IMR-90 (cell line): ENCODE results near the gene HS6ST3. TPM values are rescaled to one million over a fixed set of nuclear protein-coding genes. Genes with fewer than 3 reads are reported as not detected.

ENCODE experiments used
- ATAC-seq: fragments of 200-7000 bp; cut with Tn5 transposase; 2 replicates; pipeline ENCODE4 v1.9.1; 2020; ENCODE audit warnings: low read depth, mild to moderate bottlenecking, moderate library complexity
- BruUV-seq: library from RNA; stranded (reverse); fragments of 400-500 nt; replicated peaks from 2 replicates; lab custom pipeline; 2021; lab: Mats Ljungman, UMichigan
- CTCF ChIA-PET: fragments of 300-600 bp; formaldehyde crosslinking; extraction: SDS; loops from one replicate; lab custom pipeline; 2021; ENCODE audit warnings: antibody characterized with exemption; lab: Yijun Ruan, JAX
- POLR2A ChIA-PET: fragments of 300-600 bp; sonication (Branson Sonifier 250); formaldehyde crosslinking; loops from one replicate; lab custom pipeline; 2022; ENCODE audit warnings: antibody characterized with exemption; ENCODE audit not compliant: unreplicated experiment; lab: Charles Lee
- DNase-seq: peaks from one replicate; pipeline ENCODE4 v3.0.0; 2013
- H2AFZ ChIP-seq: replicated peaks from 2 replicates; pipeline ENCODE3; 2013; ENCODE audit warnings: low read length, mild to moderate bottlenecking; ENCODE audit not compliant: poor library complexity
- H2AK5ac ChIP-seq: 2 replicates; pipeline ENCODE4 v1.6.1; 2013; ENCODE audit warnings: low read depth, low read length, inconsistent platforms
- H2AK9ac ChIP-seq: replicated peaks from 2 replicates; pipeline ENCODE3; 2013; ENCODE audit warnings: mild to moderate bottlenecking, low read depth, low read length, moderate library complexity; ENCODE audit not compliant: poor library complexity
- H2BK120ac ChIP-seq: 2 replicates; pipeline ENCODE4 v1.6.1; 2013; ENCODE audit warnings: low read depth, low read length, inconsistent platforms
- H2BK15ac ChIP-seq: 3 replicates; pipeline ENCODE4 v1.6.1; 2013; ENCODE audit warnings: low read depth, low read length, inconsistent platforms
- H2BK20ac ChIP-seq: 2 replicates; pipeline ENCODE4 v1.6.1; 2013; ENCODE audit warnings: low read depth, mild to moderate bottlenecking, inconsistent platforms, low read length, moderate library complexity
- H2BK5ac ChIP-seq: 2 replicates; pipeline ENCODE4 v1.6.1; 2013; ENCODE audit warnings: mild to moderate bottlenecking, low read depth, low read length, inconsistent platforms; ENCODE audit not compliant: poor library complexity, severe bottlenecking
- H3K14ac ChIP-seq: replicated peaks from 2 replicates; pipeline ENCODE4 v1.6.1; 2013; ENCODE audit warnings: low read depth, low read length, inconsistent platforms
- H3K18ac ChIP-seq: 2 replicates; pipeline ENCODE4 v1.6.1; 2013; ENCODE audit warnings: low read depth, low read length, control low read depth
- H3K23ac ChIP-seq: 2 replicates; pipeline ENCODE4 v1.6.1; 2013; ENCODE audit warnings: low read depth, low read length, inconsistent platforms
- H3K27ac ChIP-seq: 2 replicates; pipeline ENCODE4 v1.5.1; 2013; ENCODE audit warnings: mild to moderate bottlenecking, control low read depth, low read length; ENCODE audit not compliant: insufficient read depth
- H3K27me3 ChIP-seq: 2 replicates; pipeline ENCODE4 v1.6.1; 2013; ENCODE audit warnings: low read length; ENCODE audit not compliant: control insufficient read depth, insufficient read depth
- H3K36me3 ChIP-seq: 2 replicates; pipeline ENCODE4 v1.6.1; 2013; ENCODE audit warnings: low read length, mixed read lengths; ENCODE audit not compliant: control insufficient read depth, insufficient read depth
- H3K4ac ChIP-seq: 2 replicates; pipeline ENCODE4 v1.6.1; 2013; ENCODE audit warnings: low read depth, low read length, inconsistent platforms
- H3K4me1 ChIP-seq: 2 replicates; pipeline ENCODE4 v1.6.1; 2013; ENCODE audit warnings: low read length, mixed read lengths; ENCODE audit not compliant: control insufficient read depth, insufficient read depth
- H3K4me2 ChIP-seq: 2 replicates; pipeline ENCODE4 v1.6.1; 2013; ENCODE audit warnings: low read depth, mild to moderate bottlenecking, control low read depth, low read length, moderate library complexity
- H3K4me3 ChIP-seq: 2 replicates; pipeline ENCODE4 v1.5.1; 2013; ENCODE audit warnings: low read depth, mild to moderate bottlenecking, control low read depth, low read length, moderate library complexity; ENCODE audit not compliant: insufficient read depth
- H3K56ac ChIP-seq: 2 replicates; pipeline ENCODE4 v1.6.1; 2013; ENCODE audit warnings: low read length, inconsistent platforms; ENCODE audit not compliant: insufficient read depth; ENCODE audit errors: extremely low read depth
- H3K79me1 ChIP-seq, 2 experiments: 2 replicates each; pipeline ENCODE4 v1.6.1; 2013; ENCODE audit warnings: low read length in 2 of 2, inconsistent platforms in 1 of 2, low read depth in 1 of 2
- H3K9ac ChIP-seq: 2 replicates; pipeline ENCODE4 v1.6.1; 2013; ENCODE audit warnings: low read depth, low read length, control low read depth
- H3K9me1 ChIP-seq: 2 replicates; pipeline ENCODE4 v1.6.1; 2013; ENCODE audit warnings: low read length, inconsistent platforms; ENCODE audit not compliant: insufficient read depth
- H3K9me3 ChIP-seq: 2 replicates; pipeline ENCODE4 v1.6.1; 2013; ENCODE audit warnings: low read length; ENCODE audit not compliant: control insufficient read depth, insufficient read depth
- H4K20me1 ChIP-seq: 2 replicates; pipeline ENCODE4 v1.6.1; 2013; ENCODE audit warnings: low read length, inconsistent platforms; ENCODE audit not compliant: insufficient read depth
- H4K5ac ChIP-seq: 2 replicates; pipeline ENCODE4 v1.6.1; 2013; ENCODE audit warnings: mild to moderate bottlenecking, low read depth, low read length, control low read depth
- H4K8ac ChIP-seq, 2 experiments: 2 replicates each; pipeline ENCODE4 v1.6.1; 2013; ENCODE audit warnings: low read depth in 2 of 2, low read length in 2 of 2, control low read depth in 1 of 2, inconsistent platforms in 1 of 2
- H4K91ac ChIP-seq: 2 replicates; pipeline ENCODE4 v1.6.1; 2013; ENCODE audit warnings: low read depth, low read length, inconsistent platforms; ENCODE audit not compliant: insufficient read depth
- CEBPB ChIP-seq: IDR thresholded peaks from 2 replicates; pipeline ENCODE4 v1.6.1; 2012; ENCODE audit warnings: low read depth, low read length, improper control_type of control experiment
- RCOR1 ChIP-seq: IDR thresholded peaks from 2 replicates; pipeline ENCODE4 v1.6.1; 2012; ENCODE audit warnings: mild to moderate bottlenecking, low read length, improper control_type of control experiment; ENCODE audit not compliant: insufficient replicate concordance
- dilution Hi-C: fragments of 300-500 bp; cut with HindIII; formaldehyde crosslinking; loops from one replicate; pipeline ENCODE4 v1.14.3; 2018; ENCODE audit warnings: low sequenced_read_pairs; ENCODE audit not compliant: unreplicated experiment
- in situ Hi-C: fragments of 300-500 bp; cut with MboI; formaldehyde crosslinking; loops from 3 replicates; pipeline ENCODE4 v1.14.3; 2019; ENCODE audit warnings: low sequenced_read_pairs, inconsistent platforms, mixed read lengths
- intact Hi-C: fragments of 100-400 bp; cut with micrococcal nuclease; formaldehyde crosslinking; loops from 2 replicates; pipeline ENCODE4 v1.10.0; 2022
- polyA plus RNA-seq, 3 experiments: library from polyadenylated mRNA; depleted of rRNA; stranded (reverse); fragments of >200 nt; gene quantifications; 2 replicates each; pipeline ENCODE4 v1.2.3, GENCODE V29; 2012; ENCODE audit warnings: low replicate concordance in 1 of 3
- total RNA-seq: library from RNA; depleted of rRNA; stranded (reverse); fragments of >200 nt; gene quantifications from 2 replicates; pipeline ENCODE4 v1.2.3, GENCODE V29; 2012
- TF ChIP-seq, protein P1 (sequence below): fragments of 150-350 bp; IDR thresholded peaks from 2 replicates; pipeline ENCODE4 v1.6.1; 2017; ENCODE audit warnings: mild to moderate bottlenecking, antibody characterized with exemption, low read length, low read depth

HS6ST3 gene
- total and polyA plus RNA-seq, 2 of the 4 experiments (the other 2 are of a cell fraction): not detected

DNA sequence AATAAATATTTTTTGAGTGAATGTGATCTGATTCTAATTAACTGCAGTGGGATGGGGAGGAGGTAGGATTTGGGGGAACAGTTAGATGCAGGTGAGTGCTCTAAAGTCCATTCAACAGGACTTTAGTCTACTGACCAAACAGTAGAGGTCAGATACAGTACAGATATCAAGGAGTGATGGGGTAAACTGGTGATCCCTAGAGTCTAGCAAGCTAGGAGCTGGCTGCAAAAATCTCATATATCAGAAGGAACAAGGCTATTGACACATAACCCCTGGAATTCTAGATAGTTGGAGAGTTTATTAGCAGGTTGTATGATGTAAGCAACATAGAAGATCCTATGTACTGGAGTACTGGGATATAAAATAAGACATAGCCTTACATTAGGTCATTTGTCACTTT, 131.6 kb downstream of the HS6ST3 start:
- Histone ChIP-seq H3K9me1 (no peaks in the 10 kb centered on the region), H4K8ac (no peak overlapping the region), H3K4me3 (no peak overlapping the region), H4K5ac (no peak overlapping the region), H3K14ac (no peak overlapping the region), H2AFZ (no peak overlapping the region), H2BK5ac (no peak overlapping the region), H3K9ac (no peak overlapping the region), H2BK120ac (no peak overlapping the region), H3K4me2 (no peak overlapping the region), H2AK9ac (no peak overlapping the region), H2BK15ac (no peak overlapping the region), H3K9me3 (peaks cover 2% of the 10 kb centered on the region; the same call in 1 of the 2 replicates), H4K91ac (no peak overlapping the region), H2BK20ac (no peak overlapping the region), H3K27me3 (no peaks in the 10 kb centered on the region), H3K56ac (no peak overlapping the region), H3K27ac (no peak overlapping the region), H3K4ac (no peak overlapping the region), H3K79me1 (no peaks in the 10 kb centered on the region), H4K20me1 (no peaks in the 10 kb centered on the region), H2AK5ac (no peak overlapping the region), H3K23ac (no peak overlapping the region), H3K4me1 (no peaks in the 10 kb centered on the region), H3K18ac (no peak overlapping the region), H3K36me3 (no peaks in the 10 kb centered on the region)
- DNase-seq (no peak), ATAC-seq (no peak)
- intact Hi-C loops (no loop called here), in situ Hi-C loops (no loop called here), dilution Hi-C loops (no loop called here)
- BruUV-seq: no TSS peak
- ChIA-PET CTCF (no interaction called here), POLR2A (no interaction called here)
- TF ChIP-seq RCOR1 (no peak), CEBPB (no peak)
- TF ChIP-seq, protein P1, sequence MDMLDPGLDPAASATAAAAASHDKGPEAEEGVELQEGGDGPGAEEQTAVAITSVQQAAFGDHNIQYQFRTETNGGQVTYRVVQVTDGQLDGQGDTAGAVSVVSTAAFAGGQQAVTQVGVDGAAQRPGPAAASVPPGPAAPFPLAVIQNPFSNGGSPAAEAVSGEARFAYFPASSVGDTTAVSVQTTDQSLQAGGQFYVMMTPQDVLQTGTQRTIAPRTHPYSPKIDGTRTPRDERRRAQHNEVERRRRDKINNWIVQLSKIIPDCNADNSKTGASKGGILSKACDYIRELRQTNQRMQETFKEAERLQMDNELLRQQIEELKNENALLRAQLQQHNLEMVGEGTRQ: no peak
